Tracheal epithelial cell (primary cell): ENCODE results near the gene TRAPPC8. TPM values are rescaled to one million over a fixed set of nuclear protein-coding genes. Genes with fewer than 3 reads are reported as not detected.

Source experiments
- total RNA-seq: library from RNA; depleted of rRNA; stranded (reverse); fragments of >200 nt; gene quantifications from 2 replicates; pipeline ENCODE4 v1.2.1, GENCODE V29; 2014

TRAPPC8 gene, protein sequence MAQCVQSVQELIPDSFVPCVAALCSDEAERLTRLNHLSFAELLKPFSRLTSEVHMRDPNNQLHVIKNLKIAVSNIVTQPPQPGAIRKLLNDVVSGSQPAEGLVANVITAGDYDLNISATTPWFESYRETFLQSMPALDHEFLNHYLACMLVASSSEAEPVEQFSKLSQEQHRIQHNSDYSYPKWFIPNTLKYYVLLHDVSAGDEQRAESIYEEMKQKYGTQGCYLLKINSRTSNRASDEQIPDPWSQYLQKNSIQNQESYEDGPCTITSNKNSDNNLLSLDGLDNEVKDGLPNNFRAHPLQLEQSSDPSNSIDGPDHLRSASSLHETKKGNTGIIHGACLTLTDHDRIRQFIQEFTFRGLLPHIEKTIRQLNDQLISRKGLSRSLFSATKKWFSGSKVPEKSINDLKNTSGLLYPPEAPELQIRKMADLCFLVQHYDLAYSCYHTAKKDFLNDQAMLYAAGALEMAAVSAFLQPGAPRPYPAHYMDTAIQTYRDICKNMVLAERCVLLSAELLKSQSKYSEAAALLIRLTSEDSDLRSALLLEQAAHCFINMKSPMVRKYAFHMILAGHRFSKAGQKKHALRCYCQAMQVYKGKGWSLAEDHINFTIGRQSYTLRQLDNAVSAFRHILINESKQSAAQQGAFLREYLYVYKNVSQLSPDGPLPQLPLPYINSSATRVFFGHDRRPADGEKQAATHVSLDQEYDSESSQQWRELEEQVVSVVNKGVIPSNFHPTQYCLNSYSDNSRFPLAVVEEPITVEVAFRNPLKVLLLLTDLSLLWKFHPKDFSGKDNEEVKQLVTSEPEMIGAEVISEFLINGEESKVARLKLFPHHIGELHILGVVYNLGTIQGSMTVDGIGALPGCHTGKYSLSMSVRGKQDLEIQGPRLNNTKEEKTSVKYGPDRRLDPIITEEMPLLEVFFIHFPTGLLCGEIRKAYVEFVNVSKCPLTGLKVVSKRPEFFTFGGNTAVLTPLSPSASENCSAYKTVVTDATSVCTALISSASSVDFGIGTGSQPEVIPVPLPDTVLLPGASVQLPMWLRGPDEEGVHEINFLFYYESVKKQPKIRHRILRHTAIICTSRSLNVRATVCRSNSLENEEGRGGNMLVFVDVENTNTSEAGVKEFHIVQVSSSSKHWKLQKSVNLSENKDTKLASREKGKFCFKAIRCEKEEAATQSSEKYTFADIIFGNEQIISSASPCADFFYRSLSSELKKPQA (N-terminal part only)
- 32.5 and 42.0 TPM in 2 replicates for total RNA-seq

DNA sequence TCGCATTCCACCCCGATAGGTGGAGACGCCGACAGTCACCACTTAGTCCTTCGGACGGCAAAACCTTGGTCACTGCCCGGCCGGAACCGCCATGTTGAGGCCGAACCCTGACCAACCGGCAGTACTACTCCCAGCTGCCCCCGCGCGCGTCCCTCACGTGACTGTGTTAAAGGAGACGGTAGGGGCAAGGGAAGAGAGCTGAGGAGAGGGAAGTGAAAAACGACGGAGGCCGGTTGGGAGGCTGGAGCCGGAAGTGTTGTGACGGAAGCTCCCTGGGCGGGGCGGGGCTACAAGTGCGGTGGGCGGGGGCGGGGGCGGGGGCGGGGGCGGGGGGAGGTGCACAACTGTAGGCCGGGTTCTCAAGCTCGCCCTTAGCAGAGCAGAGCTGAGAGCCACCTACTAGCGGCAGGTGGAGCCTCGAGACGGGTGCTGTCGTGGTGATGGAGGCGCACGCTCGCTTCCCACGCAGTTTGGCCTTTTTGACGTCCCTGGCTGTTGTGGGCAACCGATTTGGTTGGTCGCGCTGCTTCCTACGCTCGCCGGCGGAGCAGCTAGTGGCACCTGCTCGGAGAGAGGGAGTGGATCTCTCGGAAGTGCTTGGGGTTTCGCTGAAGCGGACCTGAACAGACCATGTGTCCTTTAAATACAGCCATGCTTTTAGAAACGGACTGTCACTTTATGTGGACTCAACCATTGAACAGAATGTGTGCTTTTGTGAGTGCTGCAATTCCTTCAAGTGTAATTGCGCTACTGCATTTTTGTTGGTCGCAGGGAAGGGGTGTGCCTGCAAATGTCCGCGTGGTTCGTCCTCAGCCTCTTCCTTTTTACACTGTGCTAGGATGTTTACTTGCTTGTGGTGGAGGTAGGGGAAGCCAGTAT, at the start of gene TRAPPC8:
Gene TRAPPC8, minus strand, starts transcription at position 130 of the 879 bp plus-strand sequence. CDS start 364 bp downstream, outside the sequence.

Other genes starting within 250 kb of the TRAPPC8 start
- gene SLC25A52, start 182.2 kb downstream of the TRAPPC8 start, total RNA-seq: 0.24 TPM in 1 of 2 replicates, not detected in the other
- gene RNF125, start 75.7 kb upstream of the TRAPPC8 start, total RNA-seq: 0.72 and 1.5 TPM in 2 replicates
- gene RNF138, start 148.7 kb upstream of the TRAPPC8 start, total RNA-seq: 24.7 and 25.1 TPM in 2 replicates
- not detected in 2 replicates for gene MEP1B, start 246.9 kb upstream of the TRAPPC8 start, total RNA-seq